GM18505 (cell line): ENCODE data around the gene SCRN1.
"Not testable (repeated sequence)": the region's sequence is repeated elsewhere in the genome, so short reads cannot be mapped to it uniquely, and the experiment has no call there.

Experiments
- ATAC-seq: cut with Tn5 transposase; IDR thresholded peaks from one replicate; pipeline ENCODE4 v1.9.1; 2021; ENCODE audit not compliant: unreplicated experiment
- POLR2A ChIP-seq: IDR thresholded peaks from 4 replicates; pipeline ENCODE4 v1.6.1; 2011; ENCODE audit warnings: borderline replicate concordance; ENCODE audit not compliant: insufficient read depth, insufficient read length; ENCODE audit errors: extremely low read depth

SCRN1 gene

DNA sequence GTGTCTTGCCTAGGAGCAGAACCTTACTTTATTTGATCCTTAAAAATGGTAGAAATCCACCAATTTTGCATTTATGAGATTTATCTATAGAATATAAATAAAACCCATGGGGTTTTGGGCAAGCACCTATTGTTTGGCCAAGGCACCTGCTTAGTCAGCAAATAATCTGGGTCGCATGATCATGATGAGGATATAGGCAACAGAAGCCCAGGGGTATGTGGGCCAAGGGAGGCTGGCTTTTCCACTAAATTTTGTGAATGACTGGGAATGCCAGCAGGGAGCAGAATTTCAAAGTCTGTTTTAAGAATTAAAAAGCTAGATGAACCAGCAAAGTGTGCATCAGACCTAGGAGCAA, 17.3 kb downstream of the SCRN1 start:
- no peak for ATAC-seq
- TF ChIP-seq POLR2A: no peak

DNA sequence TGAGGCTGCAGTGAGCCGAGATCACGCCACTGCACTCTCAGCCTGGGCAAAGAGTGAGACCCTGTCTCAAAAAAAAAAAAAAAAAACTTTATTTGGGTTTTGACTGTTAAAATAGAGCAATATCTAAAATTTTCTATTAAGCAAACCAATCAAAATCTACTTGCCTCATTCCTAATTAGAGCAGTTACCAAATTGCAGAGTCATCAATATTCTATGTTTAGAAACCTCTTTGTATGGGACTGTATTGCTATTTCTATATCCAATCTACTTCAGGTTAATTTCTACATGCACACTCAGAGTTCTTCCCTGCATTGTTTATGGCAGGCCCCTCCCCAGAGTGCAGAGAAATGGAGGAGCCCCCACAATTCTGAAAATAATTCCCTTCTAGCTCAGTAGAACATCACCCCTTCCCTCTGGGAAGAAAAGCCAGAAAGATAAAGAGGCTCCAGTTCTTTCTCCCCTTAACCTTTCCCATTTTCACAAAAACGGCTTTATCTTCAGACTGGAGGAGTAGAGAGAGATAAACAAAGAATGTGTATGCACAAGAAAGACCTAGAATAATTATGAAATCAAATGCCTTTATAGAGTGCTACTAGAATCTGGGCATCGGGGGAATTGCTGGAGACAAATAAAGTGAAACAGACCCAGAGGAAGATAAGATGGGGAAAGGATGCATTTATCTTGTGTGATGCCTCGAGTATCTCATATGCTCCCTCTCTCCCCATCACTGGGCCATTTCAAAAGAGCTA, 17.9 kb downstream of the SCRN1 start:
- TF ChIP-seq POLR2A: no peak
- no peak for ATAC-seq

DNA sequence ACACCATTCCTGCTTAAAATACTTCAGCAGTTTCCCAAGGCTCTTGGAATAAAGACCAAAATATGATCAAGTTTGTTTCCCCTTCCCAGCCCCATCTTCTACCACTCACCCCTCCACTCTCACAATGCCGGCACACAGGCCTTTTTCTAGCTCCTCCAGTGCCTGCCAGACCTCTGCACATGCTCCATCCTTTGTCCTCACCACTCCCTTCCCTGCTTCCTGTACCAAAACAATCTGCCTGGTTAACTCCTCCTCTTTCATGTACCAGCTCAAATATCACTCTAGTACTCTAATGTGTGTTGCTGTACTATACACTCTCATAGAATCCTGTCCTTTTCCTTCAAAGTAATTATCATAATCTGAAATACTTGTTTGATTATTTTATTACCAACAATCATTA, 19.4 kb downstream of the SCRN1 start:
- no peak for TF ChIP-seq POLR2A
- ATAC-seq: no peak

GRCh38 chr7:29969738-29970137, 19.9 kb downstream of the SCRN1 start:
- ATAC-seq: no peak
- no peak for TF ChIP-seq POLR2A

DNA sequence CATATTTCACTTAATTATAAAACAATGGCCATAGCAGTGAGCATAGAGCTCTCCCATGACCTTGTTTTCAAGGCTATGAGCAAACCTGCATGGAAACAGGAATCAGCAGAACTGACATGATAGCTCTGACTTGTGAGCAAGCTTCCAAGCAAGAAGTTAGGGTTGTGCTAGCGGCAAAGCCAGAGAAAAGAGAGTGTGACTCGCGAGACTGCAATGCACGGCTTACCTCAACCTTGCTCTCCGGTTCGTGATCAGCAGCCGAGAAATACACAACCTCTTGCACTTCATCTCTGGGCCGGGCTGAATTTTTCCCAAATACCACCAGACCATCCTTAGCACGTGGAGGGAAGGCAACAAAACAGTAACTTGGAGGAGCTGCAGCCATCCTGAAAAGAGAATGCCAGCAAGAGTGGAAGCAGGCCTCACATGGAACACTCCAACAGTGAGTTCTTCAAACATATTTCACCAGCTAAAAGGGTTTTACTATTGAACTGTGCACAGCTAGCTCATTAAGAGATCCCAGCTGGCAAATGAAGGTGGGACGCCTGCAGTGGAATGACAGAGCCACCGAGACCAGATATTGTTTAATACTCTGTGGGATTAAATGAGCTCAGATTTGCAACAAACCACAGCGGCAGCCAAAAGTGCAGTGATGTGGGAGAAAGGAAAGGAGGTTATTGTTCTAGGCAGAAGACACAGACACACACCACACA, 20.8 kb downstream of the SCRN1 start:
- no peak for TF ChIP-seq POLR2A
- ATAC-seq: no peak

DNA sequence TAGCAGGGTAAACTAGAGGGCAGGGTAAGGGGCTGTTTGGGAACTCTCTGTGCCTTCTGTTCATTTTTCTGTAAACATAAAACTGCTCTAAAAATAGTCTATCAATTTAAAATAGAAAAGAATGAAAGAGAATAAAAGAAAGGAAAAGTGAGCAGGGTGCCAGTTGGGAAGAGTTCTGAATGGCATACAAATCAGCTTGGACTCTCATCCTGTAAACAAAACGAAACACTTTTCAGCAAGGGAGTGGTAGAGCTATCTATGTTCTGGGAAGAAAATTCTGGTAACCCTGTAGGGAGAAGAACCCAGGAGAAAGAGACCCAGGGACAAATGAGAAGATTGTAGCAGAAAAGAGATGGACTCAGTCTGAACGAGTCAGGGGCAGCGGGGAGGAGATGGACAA, 24.6 kb downstream of the SCRN1 start:
- ATAC-seq: no peak

DNA sequence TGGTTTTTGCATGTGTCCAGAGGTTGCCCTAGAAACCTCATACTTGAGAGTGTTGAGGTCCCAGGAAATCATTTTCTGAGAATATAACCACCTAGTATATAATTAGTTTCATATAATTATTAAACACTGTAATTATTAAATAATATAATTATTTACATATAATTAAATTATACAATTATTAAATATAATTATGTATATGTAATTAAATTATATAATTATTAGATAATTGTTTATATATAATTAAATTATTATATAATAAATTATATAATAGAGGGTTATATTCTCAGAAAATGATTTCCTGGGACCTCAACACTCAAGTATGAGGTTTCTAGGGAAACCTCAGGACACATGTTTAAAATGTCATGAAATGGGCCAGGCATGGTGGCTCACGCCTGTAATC, 27.6 kb downstream of the SCRN1 start:
- no peak for TF ChIP-seq POLR2A
- no peak for ATAC-seq

More for the DNA sequence above, 24.6 kb downstream of the SCRN1 start:
- no peak for TF ChIP-seq POLR2A

DNA sequence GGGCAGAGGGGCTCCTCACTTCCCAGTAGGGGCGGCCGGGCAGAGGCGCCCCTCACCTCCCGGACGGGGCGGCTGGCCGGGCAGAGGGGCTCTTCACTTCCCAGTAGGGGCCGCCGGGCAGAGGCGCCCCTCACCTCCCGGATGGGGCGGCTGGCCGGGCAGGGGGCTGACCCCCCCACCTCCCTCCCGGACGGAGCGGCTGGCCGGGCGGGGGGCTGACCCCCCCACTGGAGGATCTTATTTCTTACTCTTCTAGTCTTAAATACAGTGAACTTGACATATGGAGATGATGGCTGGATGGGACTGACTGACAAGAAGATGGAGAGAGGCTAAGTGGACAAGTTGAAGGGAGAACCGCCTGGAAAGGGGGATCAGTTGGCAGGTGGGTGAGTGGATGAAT, 28.0 kb downstream of the SCRN1 start:
- not testable (repeated sequence) for ATAC-seq

- TF ChIP-seq POLR2A: no peak
- no peak for ATAC-seq
Measured at GRCh38 chr7:29958667-29959358, 30.8 kb downstream of the SCRN1 start.

GRCh38 chr7:29957521-29958310, 31.9 kb downstream of the SCRN1 start:
- no peak for ATAC-seq
- no peak for TF ChIP-seq POLR2A

GRCh38 chr7:29956487-29956836, 33.1 kb downstream of the SCRN1 start:
- TF ChIP-seq POLR2A: no peak
- peak; percentile 24 for ATAC-seq

GRCh38 chr7:29955799-29956486, 33.7 kb downstream of the SCRN1 start:
- peak; percentile 83 for ATAC-seq
- no peak for TF ChIP-seq POLR2A
